T-helper 2 cell treated with Interferon-gamma antibody and Interleukin-4, amounts not matched to agents 100 ng/mL and 5 ng/mL, for 36 hours (primary cell): ENCODE results near the gene CHRDL2. TPM values are rescaled to one million over a fixed set of nuclear protein-coding genes. Genes with fewer than 3 reads are reported as not detected.

Experiments
- intact Hi-C: fragments of 100-400 bp; cut with micrococcal nuclease; formaldehyde crosslinking; loops from one replicate; pipeline ENCODE4 v1.15.1; 2023
- total RNA-seq: library from RNA; stranded (reverse); gene quantifications from 2 replicates; pipeline ENCODE4 v1.2.3, GENCODE V29; 2022

CHRDL2 gene
- total RNA-seq, 1 donor from 2014 or later, result not detected

DNA sequence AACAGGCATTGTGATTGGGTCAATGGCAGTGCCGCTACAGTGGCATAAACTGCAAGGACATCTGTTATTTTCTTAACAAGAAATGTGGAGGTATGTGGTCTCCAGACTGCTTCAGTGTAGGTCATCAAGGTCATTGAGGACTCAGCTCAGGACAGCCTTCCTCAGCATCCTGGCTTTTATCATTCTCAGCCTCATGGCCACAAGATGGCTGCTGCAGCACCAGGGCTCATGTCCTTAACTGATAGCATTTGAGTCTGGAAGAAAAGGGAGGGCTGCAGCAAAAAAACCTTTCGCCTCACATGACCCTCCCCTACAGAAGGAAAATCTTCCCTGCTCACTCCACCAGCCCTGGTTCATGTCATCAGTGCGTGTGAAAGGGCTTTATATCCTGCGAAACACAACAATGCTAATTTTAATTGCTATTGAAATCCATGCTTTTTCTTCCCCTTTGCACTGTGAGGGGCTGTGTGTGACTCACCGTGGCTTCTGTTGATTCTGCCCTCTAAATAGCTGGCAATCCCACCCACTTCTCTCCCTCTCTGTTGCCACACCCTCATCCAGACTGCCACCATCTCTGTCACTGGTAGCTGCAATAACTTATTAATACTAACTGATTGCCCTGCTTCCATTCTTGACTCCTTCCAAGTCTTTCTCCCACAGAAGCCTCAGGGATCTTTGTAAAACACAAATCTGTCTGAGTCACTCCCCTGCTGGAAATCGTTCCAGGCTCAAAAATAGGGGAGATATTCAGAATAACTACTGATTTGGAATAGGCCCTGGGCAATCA, 43.8 kb downstream of the CHRDL2 start:
- intact Hi-C loops, result no loop called here

DNA sequence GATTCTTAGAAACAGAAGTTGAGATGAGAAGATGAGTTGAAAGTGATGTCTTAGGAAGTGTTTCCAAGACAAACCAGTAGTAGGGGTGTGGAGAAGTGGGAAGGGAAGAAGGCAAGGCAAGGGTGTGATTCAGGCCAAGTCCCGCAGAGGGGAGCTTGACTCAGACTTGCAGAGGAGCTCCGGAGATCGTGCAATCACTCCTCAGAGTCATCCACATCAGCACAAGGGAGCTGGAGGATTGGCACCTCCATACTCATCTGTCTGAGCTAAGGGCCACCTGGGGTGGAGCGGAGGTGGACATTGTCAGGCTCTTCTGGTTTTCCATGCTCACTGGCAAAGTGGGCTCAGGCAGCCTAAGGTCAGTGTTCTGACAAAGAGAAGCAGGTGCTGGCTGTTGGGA, 44.4 kb downstream of the CHRDL2 start:
- intact Hi-C loops, result no loop called here

DNA sequence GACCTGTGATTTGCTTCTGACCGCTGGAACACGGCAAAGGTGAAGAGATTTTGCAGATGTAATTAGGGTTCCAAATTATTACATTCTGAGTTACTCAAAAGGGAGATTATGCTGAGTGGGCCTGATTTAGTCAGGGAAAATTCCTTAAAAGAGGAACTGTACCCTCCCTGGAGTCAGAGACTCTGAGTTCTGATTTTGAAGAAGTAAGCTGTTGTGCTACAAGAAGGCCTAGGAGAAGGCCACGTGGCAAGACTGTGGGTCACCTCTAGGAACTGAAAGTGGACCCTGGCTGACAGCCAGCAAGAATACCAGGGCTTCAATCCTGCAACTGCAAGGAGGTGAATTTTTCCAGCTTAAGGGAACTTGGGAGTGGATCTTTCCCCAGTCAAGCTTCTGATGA, 45.3 kb downstream of the CHRDL2 start:
- intact Hi-C loops, result no loop called here

DNA sequence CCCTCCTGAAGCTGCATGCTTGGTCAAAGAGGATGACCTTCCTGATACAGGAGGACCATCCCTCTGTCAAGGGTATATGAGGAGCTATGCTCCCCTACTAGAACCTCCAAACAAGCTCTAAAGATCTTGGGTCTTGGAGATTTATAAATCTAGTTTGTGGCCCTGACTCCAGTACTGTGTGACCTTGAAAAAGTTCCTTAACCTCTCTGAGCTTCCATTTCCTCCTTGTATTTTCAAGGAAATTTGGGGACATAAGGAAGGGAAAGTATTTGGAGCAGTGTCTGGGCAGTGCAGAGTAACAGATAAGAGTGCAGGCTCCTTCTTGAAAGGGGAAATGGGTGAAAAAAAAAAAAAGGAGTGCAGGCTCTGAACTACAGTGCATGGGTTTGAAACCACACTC, 45.9 kb downstream of the CHRDL2 start:
- intact Hi-C loops, result no loop called here

DNA sequence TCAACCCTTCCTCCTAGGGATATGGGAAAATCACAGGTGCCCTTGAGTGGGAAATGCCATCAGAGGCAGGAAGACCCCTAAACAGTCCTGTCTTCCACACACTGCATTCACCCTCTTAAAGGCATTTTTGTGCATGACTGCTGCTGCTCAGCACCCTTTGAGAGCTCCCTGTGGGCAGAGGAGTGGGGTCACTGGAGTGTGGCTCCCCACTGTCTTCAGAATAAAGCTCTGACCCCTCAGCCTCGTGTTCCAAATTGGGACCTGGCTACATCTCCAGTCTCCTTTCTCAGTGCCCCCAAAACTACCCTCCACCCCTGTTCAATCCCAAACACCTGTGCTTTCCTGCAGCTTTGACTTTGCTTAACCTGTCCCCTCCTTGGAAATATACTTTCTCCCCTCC, 46.6 kb downstream of the CHRDL2 start:
- intact Hi-C loops, result no loop called here

DNA sequence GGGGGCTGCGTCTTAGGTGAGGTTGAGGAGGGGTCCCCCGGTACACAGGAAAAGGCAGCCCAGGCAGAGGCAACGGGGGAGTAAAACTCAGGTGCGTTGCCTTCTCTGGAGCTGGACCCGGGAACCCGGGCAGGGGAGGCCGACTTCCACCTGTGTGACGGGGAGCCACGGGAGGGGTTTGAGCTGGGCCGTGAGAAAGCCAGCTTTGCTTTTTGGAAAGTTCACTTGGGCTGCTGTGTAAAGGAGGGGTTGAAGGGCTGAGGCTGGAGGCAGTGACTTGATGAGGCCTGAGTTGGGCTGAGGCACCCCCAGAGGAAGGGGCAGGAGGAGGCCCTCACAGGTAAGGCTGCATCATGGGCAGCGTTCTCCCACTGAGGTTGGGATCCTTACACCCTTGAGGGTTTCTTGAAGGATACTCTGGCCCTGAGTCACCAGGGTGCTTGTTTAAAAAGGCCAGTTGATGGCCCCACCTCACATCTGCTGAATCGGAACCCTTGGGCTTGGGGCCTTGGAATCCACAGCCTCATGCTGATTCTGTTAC, 47.2 kb downstream of the CHRDL2 start:
- intact Hi-C loops, result no loop called here

DNA sequence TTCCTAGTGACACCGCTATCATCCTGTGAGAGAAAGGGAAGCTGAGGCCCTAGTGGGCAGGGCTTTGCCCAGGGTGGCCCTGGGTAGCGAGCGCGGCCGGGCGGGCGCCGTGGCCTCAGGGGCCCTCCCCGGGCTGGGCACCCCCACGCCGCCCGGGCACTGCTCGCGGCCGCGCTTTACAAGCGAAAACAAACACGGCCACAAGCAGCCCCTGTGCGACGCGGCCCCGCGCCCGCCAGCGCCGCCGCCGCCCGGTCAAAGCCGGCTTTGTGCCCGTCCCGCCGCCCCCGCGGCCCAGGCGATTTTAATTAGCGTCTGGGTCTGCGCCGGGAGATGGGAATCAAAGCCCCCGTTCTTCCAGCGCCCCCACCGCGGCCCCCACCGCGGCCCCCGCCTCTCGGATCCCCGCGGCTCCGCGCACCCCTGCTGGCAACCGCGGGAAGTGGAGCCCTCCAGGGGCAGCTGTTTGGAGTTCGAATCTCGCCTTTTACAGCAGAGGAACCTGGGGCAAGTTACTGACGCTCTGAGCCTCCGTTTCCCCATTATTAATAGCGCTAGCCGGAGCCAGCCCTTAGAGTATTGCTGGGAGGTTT, 47.9 kb downstream of the CHRDL2 start:
- intact Hi-C loops, result no loop called here

DNA sequence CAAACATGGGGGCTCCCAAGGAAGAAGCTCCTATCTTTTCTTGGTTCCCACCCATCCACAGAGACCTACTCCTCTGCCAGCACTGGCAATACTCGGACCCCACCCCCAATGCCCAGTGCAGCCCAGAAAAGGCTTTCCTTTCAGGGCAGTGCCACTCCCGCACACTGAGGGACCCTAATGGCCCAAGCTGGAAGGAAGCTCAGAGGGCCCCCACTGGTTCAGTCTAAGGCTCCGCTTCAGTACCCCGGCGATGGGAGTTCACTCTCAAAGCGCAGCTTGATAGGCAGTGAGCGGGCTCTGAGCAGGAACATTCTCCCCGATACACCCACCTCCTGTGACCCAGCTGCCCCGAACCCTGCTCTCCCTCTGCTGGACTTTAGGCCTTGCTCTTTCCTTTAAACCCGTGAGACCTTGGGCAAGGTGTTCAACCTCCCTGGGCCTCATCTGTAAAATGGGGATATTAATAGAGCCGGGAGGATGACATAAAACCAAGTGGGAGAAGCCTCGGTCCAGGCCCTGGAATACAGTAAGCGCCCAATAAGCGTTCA, 48.4 kb downstream of the CHRDL2 start:
- intact Hi-C loops, result no loop called here

DNA sequence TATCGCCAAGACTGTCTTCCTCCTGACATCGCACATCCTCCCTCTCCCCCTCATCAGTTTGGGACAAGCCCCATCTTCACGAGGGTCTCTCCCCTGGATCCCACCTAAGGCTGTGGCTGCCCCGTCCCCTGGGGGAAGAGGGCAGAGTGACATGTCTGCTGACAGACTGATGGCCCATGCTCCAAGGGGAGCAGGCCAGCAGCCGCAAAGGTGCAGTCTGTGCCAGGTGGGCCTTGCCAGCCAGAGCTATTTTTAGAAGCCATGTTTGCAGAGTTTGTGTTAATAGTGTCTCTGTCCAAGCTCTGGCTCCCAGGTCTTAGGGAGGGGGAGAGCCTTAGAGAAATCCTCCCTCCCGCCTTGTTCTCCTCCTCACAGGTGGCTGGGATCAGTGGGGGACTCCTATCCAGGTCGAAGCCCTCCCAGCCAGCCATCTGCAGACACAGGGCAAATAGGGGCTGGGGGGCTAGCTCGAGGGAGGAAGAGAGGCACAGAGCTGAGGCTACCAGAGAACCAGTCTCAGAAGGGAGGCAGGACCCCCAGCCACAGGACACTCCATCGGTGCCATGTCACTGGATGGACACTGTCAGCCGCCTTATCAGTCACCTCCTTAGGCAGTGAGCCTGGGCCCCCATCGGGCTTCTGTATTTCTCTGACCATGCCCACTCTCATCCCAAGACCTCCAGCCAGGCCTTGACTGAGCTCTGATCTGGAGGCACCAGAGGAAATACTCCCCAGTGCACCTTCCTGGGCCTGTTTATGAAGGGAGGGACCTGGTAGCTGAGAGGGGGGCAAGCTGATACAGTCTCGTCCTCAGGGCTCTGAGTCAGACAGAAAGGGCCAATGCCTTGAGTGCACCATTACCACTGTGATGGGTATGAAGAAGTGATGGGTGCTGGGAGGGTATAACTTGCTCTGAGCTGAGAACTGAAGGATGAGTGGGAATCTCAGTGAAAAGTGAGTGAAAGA, 49.3 kb downstream of the CHRDL2 start:
- intact Hi-C loops, result no loop called here

DNA sequence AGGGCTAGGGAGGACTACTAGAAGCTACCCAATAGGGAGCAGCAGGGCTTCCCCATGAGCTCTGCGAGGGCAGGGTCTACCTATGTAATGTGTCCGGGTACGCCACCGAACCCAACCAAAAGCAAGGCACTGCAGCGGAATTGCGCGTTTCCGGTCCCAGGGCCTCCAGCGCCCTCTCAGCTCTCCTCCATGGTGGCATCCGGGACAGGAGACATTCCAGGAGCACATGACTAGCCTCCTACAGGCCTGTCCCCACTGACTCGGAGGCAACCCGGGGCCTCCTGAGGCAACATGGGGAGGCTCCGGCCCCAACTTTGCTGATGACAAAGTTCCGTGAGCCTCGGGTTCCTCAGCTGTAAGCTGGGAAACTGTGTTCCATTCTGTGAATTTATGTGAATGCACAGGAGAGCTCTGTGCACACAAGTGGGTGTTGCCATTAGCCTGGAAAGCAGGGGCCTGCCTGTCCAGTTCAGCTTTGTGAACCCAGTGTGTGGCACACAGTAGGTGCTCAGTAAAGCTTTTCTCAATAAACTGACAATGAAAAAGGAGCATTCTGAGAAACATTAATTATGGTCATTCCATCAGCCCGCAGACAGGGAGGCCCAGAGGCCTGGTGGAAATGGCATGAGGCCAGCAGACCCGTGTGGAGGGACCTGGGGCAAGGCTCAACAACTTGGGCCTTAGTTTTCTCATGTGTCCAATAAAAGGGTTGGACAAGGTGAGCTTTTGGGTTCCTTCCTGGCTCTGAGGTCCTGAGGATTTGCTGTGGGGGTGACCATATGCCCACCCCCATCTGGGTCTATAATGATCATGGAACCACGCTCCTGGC, 50.3 kb downstream of the CHRDL2 start:
- intact Hi-C loops, result no loop called here

DNA sequence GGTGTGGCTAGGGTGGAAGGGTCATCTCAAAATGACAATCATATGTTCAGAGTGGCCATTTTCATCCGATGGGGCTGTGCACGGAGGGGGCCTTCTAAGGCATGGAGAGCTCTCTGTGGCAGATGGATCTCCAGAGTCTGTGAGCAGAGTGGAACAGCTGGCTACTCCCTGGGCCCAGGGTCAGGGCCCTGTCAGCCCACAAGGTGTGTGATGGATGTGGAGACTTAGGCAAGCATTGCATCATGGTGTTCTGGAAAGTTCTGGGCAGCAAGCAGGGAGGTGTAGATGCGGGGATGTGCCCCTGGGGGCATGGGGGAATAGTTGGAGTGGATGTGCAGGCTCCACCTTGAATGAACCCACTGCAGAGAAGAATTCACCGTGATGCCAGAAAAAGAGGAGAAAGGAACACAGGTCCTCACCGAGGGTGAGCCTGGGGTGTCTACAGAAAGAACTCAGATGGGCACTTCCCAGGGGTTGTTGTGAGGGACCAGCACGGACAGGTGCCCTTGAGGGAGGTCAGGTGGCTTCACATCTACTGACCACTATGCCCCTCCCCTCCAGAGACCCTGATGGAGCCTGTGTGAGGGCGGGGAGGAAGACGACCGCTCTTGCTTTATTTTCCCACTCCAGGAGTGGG, 51.1 kb downstream of the CHRDL2 start:
- intact Hi-C loops, result no loop called here

DNA sequence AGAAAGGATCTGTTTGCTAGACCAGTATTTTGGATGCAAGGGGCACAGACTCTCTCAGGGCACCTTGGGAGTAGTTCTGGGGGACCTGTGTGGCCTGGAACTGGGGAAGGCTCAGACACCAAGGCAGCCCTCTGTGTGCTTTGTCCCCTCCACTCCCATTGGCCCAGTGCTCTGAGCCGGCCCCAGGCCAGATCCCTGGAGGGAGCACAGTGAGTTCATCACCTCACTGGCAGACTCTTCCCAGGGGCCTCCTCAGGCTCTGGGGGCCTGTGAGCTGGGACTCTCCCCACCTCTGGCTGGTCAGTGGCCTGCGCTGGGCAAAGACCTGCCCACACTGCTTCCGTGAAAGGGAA, 51.7 kb downstream of the CHRDL2 start:
- intact Hi-C loops, result no loop called here

DNA sequence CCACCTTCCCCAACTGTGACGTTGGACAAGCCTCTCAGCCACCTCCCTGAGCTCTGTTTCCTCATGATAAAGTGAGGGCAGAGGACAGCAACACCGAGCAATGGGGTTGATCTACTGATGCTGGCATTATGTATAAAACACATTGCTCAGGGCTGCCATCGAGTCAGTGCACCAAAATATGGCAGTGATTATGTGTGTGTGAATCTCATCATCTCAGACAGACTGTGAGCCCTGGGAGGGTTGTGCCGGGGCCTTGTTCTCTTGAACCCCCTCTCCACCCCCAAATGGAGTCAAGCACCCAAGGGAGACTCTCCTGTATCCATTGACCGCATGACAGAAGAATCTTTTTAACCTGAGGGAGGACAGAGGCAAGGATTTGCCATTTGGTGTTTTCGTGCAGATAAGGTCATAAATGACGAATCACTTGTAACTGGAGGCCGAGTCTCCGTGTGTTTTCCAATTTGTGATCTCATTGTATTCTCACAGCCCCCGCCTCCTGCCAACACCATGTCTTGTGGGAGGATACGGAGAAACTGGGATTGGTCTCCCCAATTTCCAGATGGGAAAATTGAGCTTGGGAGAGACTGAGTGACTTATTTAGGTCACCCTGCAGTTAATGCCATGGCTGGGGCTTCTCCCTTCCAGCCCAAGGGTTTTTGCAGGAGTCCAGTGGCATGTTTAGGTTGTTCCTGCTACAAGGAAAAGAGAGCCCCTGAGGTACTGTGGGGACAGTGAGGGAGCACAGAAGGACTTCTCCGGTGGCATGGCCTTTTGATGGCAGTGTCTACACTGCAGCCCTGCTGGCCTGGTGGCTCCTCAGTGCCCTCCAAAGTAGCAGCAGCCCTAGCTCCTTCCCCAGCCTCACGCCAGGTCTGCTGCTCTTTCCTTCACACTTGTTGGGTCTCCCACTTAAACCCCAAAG, 52.4 kb downstream of the CHRDL2 start:
- intact Hi-C loops, result no loop called here

DNA sequence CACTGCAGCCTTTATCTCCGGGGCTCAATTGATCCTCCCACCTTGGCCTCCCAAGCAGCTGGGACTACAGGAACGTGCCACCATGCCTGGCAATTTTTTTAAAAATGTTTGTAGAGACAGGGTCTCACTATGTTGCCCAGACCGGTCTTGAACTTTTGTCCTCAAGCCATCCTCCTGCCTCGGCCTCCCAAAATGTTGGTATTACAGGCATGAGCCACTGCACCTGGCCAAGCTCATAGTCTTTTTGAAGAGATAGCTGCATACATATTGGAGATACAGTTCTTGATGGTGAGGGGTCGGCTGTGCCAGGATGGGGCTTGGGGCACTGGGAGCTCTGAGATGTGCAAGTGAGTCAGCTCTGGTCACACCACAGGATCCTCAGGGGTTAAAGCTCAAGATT, 53.2 kb downstream of the CHRDL2 start:
- intact Hi-C loops, result no loop called here

DNA sequence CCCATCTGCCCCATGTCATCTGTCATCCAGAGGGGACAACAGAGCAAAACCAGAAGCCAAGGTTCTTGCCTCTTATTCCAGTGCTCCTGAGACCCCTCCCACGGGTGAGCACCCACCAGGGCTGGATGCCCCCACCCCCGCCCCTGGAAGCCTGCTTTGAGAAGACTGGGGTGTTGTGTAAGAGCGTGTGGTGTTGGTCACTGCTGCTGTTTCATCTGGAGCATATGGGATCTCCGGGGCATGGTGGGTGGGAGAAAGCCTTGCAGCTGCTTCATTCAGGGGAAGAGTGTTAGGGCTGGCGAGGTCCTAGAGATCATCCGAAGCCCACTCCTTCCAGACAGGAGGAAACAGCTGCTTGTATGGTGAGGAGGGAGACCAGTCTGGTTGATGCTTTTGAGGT, 54.1 kb downstream of the CHRDL2 start:
- intact Hi-C loops, result no loop called here

DNA sequence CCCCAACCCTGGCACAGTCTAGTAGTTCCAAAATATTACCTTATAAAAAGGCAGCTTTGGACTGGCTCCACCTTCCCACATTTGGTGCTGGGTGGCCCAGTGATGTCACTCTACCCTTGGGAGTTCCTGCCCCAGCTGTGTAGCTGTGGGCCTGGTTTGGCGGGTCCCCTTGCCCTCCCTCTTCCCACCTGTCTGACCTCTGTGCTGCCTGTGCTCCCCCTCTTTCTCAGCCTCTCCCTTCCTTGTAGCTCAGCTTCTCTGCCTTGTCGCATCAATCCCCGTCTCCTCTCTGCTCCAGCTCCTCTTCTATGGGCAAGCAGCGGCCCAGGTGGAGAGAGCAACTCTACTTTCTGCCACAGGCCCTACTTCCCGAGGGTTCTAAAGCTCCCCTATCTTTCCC, 54.6 kb downstream of the CHRDL2 start:
- intact Hi-C loops, result no loop called here

DNA sequence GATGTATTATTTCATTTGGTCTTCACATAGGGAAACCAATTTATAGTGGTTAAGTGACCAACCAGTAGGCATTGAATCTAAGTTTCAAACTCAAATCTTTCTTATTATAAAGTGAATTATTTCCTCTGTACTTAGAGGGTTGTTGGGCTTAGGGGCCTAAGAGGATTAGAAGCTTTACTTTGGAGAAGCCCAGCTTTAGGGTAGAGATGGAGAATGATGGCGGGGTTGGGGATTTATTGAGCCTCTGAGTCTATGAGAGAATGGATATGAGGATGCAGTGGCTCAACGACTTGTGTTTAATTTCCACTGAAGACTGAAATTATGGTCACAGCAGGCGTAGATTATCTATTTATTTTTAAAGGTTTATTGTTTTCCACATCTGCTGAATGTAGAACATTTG, 55.5 kb downstream of the CHRDL2 start:
- intact Hi-C loops, result no loop called here

DNA sequence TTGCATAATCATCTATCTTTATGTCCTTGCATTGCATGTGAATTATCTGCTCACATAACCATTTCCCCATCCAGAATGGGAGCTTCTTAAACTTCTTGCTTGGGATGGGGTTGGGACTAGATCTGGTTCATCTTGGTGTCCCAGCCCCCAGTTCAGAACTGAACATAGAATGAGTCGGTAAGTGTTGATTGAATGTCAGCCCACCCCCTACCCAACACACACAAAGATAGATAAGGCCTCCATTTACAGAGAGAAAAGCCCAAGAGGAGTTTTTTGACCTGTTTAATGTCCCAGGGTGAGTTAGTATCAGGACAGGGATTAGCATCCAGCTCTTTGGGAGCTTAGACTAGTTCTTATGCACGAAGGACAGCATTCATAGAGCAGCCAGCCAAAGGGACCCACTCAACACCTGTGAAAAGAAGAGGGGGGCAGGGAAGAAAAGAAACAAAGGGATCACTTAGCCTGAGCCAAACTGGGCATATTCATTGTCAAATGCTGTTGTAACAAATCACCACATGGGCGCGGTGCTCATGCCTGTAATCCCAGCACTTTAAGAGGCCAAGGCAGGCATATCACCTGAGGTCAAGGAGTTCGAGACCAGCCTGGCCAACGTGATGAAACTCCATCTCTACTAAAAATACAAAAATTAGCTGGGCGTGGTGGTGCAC, 57.4 kb downstream of the CHRDL2 start:
- intact Hi-C loops, result no loop called here
